ENCODE measurements around the gene ABLIM2. TPM values are rescaled to one million over a fixed set of nuclear protein-coding genes. Genes with fewer than 3 reads are reported as not detected.

ABLIM2 gene
- total RNA-seq, 1 experiment from 2014 or later: 2.7 TPM

DNA sequence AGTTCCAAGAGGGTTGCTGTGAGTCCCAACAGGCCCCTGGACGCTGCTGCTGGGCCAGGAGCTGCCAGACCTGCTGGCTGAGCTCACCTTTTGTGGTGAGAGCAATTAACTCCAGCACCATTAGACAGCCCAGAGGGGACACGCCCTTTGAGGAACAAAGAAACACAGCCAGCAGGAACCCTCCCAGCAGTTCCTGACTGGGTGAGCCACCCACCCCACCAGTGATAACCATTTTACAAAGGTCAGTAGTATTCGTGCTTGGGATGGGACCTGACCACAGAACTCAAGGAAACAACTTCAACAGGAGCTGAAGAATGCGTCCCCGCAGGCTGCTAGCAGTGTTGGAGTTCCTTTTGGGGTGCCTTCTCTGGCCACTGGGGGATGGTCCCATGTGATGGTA, 180.1 kb downstream of the ABLIM2 start:
- H3K9me3 ChIP-seq (ENCODE audit: low read depth, low read length, poor library complexity, severe bottlenecking): no peaks in the 10 kb centered on the region
- no peak for DNase-seq (ENCODE audit: low spot score)
- no peak overlapping the region for H3K27ac ChIP-seq (ENCODE audit: low read depth, low read length, poor library complexity, severe bottlenecking)
- POLR2A ChIA-PET (ENCODE audit: low non-redundant PET): no interaction called here
- H3K4me1 ChIP-seq (ENCODE audit: insufficient read depth, low read length, poor library complexity, severe bottlenecking): peaks cover 9% of the 10 kb centered on the region
- intact Hi-C loops (cut with micrococcal nuclease; ENCODE audit: unreplicated experiment): no loop called here
- no peaks in the 10 kb centered on the region for H3K27me3 ChIP-seq (replicated peaks; ENCODE audit: insufficient read depth, low read depth, low read length, poor library complexity)
- TF ChIP-seq, protein P1, sequence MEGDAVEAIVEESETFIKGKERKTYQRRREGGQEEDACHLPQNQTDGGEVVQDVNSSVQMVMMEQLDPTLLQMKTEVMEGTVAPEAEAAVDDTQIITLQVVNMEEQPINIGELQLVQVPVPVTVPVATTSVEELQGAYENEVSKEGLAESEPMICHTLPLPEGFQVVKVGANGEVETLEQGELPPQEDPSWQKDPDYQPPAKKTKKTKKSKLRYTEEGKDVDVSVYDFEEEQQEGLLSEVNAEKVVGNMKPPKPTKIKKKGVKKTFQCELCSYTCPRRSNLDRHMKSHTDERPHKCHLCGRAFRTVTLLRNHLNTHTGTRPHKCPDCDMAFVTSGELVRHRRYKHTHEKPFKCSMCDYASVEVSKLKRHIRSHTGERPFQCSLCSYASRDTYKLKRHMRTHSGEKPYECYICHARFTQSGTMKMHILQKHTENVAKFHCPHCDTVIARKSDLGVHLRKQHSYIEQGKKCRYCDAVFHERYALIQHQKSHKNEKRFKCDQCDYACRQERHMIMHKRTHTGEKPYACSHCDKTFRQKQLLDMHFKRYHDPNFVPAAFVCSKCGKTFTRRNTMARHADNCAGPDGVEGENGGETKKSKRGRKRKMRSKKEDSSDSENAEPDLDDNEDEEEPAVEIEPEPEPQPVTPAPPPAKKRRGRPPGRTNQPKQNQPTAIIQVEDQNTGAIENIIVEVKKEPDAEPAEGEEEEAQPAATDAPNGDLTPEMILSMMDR (conservative IDR thresholded peaks at IDR 0.05; ENCODE audit: low read depth, low read length): no peak
- no peak overlapping the region for H3K4me3 ChIP-seq (ENCODE audit: low read depth, low read length, poor library complexity, severe bottlenecking)
- CTCF ChIA-PET: interaction anchor here (1.1 kb wide), 1 partner anchor 174 kb away, joined by 5 read pairs; no protein-coding TSS in a partner anchor
- no TSS peak for BruUV-seq (replicated peaks)
- no peaks in the 10 kb centered on the region for H3K36me3 ChIP-seq (ENCODE audit: insufficient read depth, low read length, poor library complexity, severe bottlenecking)

DNA sequence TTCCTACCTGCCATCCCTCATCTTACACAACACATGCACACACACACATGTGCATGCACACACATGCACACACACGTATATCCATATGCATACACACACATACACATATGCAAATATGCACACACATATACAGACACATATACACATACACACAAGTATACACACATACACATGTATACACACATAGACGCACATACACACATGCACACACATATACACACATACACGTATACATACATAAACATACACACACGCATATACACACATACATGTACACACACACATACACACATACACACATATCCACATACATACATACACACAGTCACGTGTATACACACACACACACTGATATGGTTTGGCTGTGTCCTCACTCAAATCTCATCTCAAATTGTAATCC, 182.0 kb downstream of the ABLIM2 start:
- no peak for DNase-seq (ENCODE audit: low spot score)
- Histone ChIP-seq H3K27me3 (replicated peaks; ENCODE audit: insufficient read depth, low read depth, low read length, poor library complexity) (no peaks in the 10 kb centered on the region), H3K27ac (ENCODE audit: low read depth, low read length, poor library complexity, severe bottlenecking) (no peak overlapping the region), H3K9me3 (ENCODE audit: low read depth, low read length, poor library complexity, severe bottlenecking) (no peaks in the 10 kb centered on the region), H3K4me3 (ENCODE audit: low read depth, low read length, poor library complexity, severe bottlenecking) (no peak overlapping the region), H3K4me1 (ENCODE audit: insufficient read depth, low read length, poor library complexity, severe bottlenecking) (peaks cover 9% of the 10 kb centered on the region), H3K36me3 (ENCODE audit: insufficient read depth, low read length, poor library complexity, severe bottlenecking) (no peaks in the 10 kb centered on the region)
- ChIA-PET POLR2A (ENCODE audit: low non-redundant PET) (no interaction called here), CTCF (no interaction called here)
- intact Hi-C loops (cut with micrococcal nuclease; ENCODE audit: unreplicated experiment): no loop called here
- no TSS peak for BruUV-seq (replicated peaks)
- no peak for TF ChIP-seq EZH2 (IDR thresholded peaks at IDR 0.05; ENCODE audit: borderline replicate concordance, low read depth, low read length, poor library complexity, severe bottlenecking)

DNA sequence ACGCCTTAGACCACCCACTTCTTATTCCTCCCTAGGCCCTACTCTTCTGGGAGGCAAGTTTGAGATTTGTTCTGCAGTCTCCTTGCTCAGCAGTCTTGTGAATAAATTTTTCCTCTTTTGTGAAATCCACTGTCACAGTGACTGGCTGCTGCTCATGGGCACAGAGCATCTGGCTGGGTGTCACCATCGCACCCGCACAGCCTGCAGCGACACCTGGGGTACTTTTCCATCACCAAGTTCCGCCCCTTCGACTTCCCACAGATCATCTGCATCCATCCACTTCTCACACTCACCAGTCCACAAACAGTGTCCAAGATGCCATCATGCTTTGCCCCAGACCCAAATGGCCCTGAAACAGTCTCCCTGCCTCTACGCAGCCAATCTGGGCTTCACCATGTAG, 182.6 kb downstream of the ABLIM2 start:
- Histone ChIP-seq H3K27me3 (replicated peaks; ENCODE audit: insufficient read depth, low read depth, low read length, poor library complexity) (no peaks in the 10 kb centered on the region), H3K36me3 (ENCODE audit: insufficient read depth, low read length, poor library complexity, severe bottlenecking) (no peaks in the 10 kb centered on the region), H3K9me3 (ENCODE audit: low read depth, low read length, poor library complexity, severe bottlenecking) (no peaks in the 10 kb centered on the region), H3K27ac (ENCODE audit: low read depth, low read length, poor library complexity, severe bottlenecking) (no peak overlapping the region), H3K4me3 (ENCODE audit: low read depth, low read length, poor library complexity, severe bottlenecking) (no peak overlapping the region), H3K4me1 (ENCODE audit: insufficient read depth, low read length, poor library complexity, severe bottlenecking) (peaks cover 11% of the 10 kb centered on the region)
- CTCF ChIA-PET: no interaction called here
- intact Hi-C loops (cut with micrococcal nuclease; ENCODE audit: unreplicated experiment): no loop called here
- BruUV-seq (replicated peaks): no TSS peak
- POLR2A ChIA-PET (ENCODE audit: low non-redundant PET): no interaction called here
- TF ChIP-seq, protein P1 (conservative IDR thresholded peaks at IDR 0.05; ENCODE audit: low read depth, low read length): no peak
- no peak for TF ChIP-seq EZH2 (IDR thresholded peaks at IDR 0.05; ENCODE audit: borderline replicate concordance, low read depth, low read length, poor library complexity, severe bottlenecking)
- DNase-seq (ENCODE audit: low spot score): no peak

DNA sequence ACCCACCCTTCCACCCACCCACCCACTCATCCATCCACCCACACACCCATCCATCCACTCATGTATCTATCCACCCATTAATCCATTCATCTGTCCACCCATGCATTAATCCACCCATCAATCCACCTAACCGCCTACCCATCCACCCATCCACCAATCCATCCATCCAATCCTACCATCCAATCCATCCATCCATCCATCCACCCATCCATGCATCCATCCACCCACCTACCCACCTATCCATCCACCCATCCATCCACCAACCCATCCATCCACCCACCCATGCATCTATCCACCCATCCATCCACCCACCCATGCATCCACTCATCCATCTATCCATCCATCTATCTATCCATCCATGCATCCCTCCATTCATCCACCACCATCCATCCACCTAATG, 184.2 kb downstream of the ABLIM2 start:
- Histone ChIP-seq H3K4me1 (ENCODE audit: insufficient read depth, low read length, poor library complexity, severe bottlenecking) (peaks cover 27% of the 10 kb centered on the region), H3K4me3 (ENCODE audit: low read depth, low read length, poor library complexity, severe bottlenecking) (no peak overlapping the region), H3K36me3 (ENCODE audit: insufficient read depth, low read length, poor library complexity, severe bottlenecking) (no peaks in the 10 kb centered on the region), H3K27ac (ENCODE audit: low read depth, low read length, poor library complexity, severe bottlenecking) (no peak overlapping the region), H3K9me3 (ENCODE audit: low read depth, low read length, poor library complexity, severe bottlenecking) (no peaks in the 10 kb centered on the region), H3K27me3 (replicated peaks; ENCODE audit: insufficient read depth, low read depth, low read length, poor library complexity) (no peaks in the 10 kb centered on the region)
- no peak for TF ChIP-seq EZH2 (IDR thresholded peaks at IDR 0.05; ENCODE audit: borderline replicate concordance, low read depth, low read length, poor library complexity, severe bottlenecking)
- TF ChIP-seq, protein P1 (conservative IDR thresholded peaks at IDR 0.05; ENCODE audit: low read depth, low read length): no peak
- ChIA-PET POLR2A (ENCODE audit: low non-redundant PET) (no interaction called here), CTCF (no interaction called here)
- intact Hi-C loops (cut with micrococcal nuclease; ENCODE audit: unreplicated experiment): no loop called here
- DNase-seq (ENCODE audit: low spot score): no peak
- BruUV-seq (replicated peaks): no TSS peak
